Measurements from ENCODE around the gene IFIT3.

DNA sequence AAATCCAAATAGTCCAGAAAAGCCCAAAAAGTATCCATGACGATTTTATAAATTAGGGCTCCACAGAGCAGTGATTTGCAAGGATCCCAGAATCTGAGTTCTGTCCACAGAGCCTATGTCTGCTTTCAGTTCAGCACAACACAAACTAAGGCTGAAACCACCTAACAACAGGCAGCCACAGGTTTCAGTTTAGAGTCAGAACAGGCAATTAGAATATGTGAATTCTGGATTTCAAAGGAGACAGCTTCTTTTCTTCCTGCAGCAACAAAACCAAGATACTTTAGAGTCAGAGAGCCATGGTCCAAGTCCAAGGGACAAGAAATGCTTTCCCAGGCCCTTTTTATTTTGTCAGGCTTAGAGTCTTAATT, 23.6 kb downstream of the IFIT3 start:
- TF ChIP-seq, protein P1, sequence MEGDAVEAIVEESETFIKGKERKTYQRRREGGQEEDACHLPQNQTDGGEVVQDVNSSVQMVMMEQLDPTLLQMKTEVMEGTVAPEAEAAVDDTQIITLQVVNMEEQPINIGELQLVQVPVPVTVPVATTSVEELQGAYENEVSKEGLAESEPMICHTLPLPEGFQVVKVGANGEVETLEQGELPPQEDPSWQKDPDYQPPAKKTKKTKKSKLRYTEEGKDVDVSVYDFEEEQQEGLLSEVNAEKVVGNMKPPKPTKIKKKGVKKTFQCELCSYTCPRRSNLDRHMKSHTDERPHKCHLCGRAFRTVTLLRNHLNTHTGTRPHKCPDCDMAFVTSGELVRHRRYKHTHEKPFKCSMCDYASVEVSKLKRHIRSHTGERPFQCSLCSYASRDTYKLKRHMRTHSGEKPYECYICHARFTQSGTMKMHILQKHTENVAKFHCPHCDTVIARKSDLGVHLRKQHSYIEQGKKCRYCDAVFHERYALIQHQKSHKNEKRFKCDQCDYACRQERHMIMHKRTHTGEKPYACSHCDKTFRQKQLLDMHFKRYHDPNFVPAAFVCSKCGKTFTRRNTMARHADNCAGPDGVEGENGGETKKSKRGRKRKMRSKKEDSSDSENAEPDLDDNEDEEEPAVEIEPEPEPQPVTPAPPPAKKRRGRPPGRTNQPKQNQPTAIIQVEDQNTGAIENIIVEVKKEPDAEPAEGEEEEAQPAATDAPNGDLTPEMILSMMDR (IDR thresholded peaks at IDR 0.05; ENCODE audit: low read depth, low read length) = no peak
- TF ChIP-seq MYC (IDR thresholded peaks at IDR 0.05; ENCODE audit: low read depth, low read length) = no peak
- TF ChIP-seq POLR2A (IDR thresholded peaks at IDR 0.05; ENCODE audit: extremely low read depth, insufficient read length) = no peak
- TF ChIP-seq, protein P2, sequence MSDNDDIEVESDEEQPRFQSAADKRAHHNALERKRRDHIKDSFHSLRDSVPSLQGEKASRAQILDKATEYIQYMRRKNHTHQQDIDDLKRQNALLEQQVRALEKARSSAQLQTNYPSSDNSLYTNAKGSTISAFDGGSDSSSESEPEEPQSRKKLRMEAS (IDR thresholded peaks at IDR 0.05; ENCODE audit: low read depth, low read length) = no peak
